A375 (cell line): ENCODE measurements around the gene RABEP2. TPM values are rescaled to one million over a fixed set of nuclear protein-coding genes. Genes with fewer than 3 reads are reported as not detected.

Experiments used
- small RNA-seq: library from RNA; depleted of rRNA; stranded (forward); fragments of <200 nt; gene quantifications from one replicate; pipeline ENCODE3, GENCODE V24; 2014
- total RNA-seq: library from RNA; depleted of rRNA; stranded (reverse); fragments of >200 nt; shearing (Covaris generic); gene quantifications from 2 replicates; pipeline ENCODE4 v1.2.3, GENCODE V29; 2014; rRNA removed

The RABEP2 gene
- 43.0 and 51.4 TPM in 2 replicates for total RNA-seq

GRCh38 chr16:28924762-28925385 is at the start of gene RABEP2:
TSS of gene RABEP2 (minus strand) at chr16:28925238. CDS start at chr16:28925163, 75 bp downstream.

GRCh38 chr16:28974437-28975157 is 49.6 kb upstream of the RABEP2 start, which contains the start of gene SPNS1:
TSS of gene SPNS1 (plus strand) at chr16:28974778. CDS start at chr16:28975152, 374 bp downstream.

GRCh38 chr16:28950648-28951409 is 25.8 kb upstream of the RABEP2 start, which contains the start of gene NFATC2IP:
TSS of gene NFATC2IP (plus strand) at chr16:28950937. CDS start at chr16:28951012, 75 bp downstream.

GRCh38 chr16:28931801-28932225 is 6.8 kb upstream of the RABEP2 start, which contains the start of gene CD19:
TSS of gene CD19 (plus strand) at chr16:28931971. CDS start at chr16:28932001, 30 bp downstream.

GRCh38 chr16:28878083-28878926 is 46.7 kb downstream of the RABEP2 start, which contains the start of gene ATP2A1:
TSS of gene ATP2A1 (plus strand) at chr16:28878488. CDS start at chr16:28878672, 184 bp downstream.

Small RNAs within 50 kb of the gene (small RNA-seq; reads per million reads assigned to genes)
- gene RF00416: not detected

Other genes with a start within 250 kb of the RABEP2 start
- gene EIF3C, start 213.8 kb downstream of the RABEP2 start, total RNA-seq: 578 and 662 TPM in 2 replicates
- gene NPIPB9, start 173.5 kb downstream of the RABEP2 start, total RNA-seq: 0.72 and 2.2 TPM in 2 replicates
- gene ATXN2L, start 102.2 kb downstream of the RABEP2 start, total RNA-seq: 118 and 158 TPM in 2 replicates
- 341 and 356 TPM in 2 replicates for gene TUFM, start 78.9 kb downstream of the RABEP2 start, total RNA-seq
- gene SH2B1, start 61.4 kb downstream of the RABEP2 start, total RNA-seq: 28.8 and 37.8 TPM in 2 replicates
- 0.53 and 1.2 TPM in 2 replicates for gene ATP2A1, start 46.8 kb downstream of the RABEP2 start, total RNA-seq
- not detected in 2 replicates for gene CD19, start 6.7 kb upstream of the RABEP2 start, total RNA-seq
- gene NFATC2IP, start 25.7 kb upstream of the RABEP2 start, total RNA-seq: 55.7 and 66.1 TPM in 2 replicates
- gene SPNS1, start 49.5 kb upstream of the RABEP2 start, total RNA-seq: 54.7 and 59.7 TPM in 2 replicates
- 0.83 and 1.2 TPM in 2 replicates for gene LAT, start 59.8 kb upstream of the RABEP2 start, total RNA-seq